Measurements from ENCODE around the gene SLC17A9. TPM values are rescaled to one million over a fixed set of nuclear protein-coding genes. Genes with fewer than 3 reads are reported as not detected.

The SLC17A9 gene, protein sequence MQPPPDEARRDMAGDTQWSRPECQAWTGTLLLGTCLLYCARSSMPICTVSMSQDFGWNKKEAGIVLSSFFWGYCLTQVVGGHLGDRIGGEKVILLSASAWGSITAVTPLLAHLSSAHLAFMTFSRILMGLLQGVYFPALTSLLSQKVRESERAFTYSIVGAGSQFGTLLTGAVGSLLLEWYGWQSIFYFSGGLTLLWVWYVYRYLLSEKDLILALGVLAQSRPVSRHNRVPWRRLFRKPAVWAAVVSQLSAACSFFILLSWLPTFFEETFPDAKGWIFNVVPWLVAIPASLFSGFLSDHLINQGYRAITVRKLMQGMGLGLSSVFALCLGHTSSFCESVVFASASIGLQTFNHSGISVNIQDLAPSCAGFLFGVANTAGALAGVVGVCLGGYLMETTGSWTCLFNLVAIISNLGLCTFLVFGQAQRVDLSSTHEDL
- total RNA-seq: 10 to 100 TPM; 17.8 to 18.5 TPM
- polyA plus RNA-seq: 10 to 100 TPM in 1 of 2 donors, 1 to 10 TPM in 1; 5.3 to 54.5 TPM
- long read RNA-seq, donor 1, transcript SLC17A9-202 (13 exons, 3,580 nt): major isoform, 6 of 54 reads
- long read RNA-seq, donor 1, partial matches to known transcripts: 12 of 54 reads
- long read RNA-seq, donor 1, other reads (novel, unspliced or antisense): 36 of 54 reads
- long read RNA-seq, donor 2, partial matches to known transcripts: 2 of 10 reads
- long read RNA-seq, donor 2, other reads (novel, unspliced or antisense): 7 of 10 reads

DNA sequence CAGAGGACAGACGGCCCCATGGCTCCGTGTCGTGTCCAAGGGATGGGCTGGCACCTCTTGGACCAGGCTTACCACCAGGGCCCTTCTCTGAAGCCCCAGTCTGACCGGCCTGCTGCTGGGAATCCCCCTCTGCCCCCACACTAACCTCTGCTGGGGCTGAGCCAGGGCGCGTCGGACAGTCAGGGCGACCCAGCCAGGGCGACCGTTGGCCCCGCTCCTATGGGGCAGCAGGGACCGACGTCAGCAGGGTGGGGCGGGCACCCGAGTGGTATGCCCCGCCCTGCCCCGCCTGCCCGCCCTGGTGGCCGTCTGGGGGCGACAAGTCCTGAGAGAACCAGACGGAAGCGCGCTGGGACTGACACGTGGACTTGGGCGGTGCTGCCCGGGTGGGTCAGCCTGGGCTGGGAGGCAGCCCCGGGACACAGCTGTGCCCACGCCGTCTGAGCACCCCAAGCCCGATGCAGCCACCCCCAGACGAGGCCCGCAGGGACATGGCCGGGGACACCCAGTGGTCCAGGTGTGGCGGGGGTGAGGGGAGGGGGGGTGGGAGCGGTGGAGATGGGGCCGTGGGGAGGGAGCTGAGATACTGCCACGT is at the start of gene SLC17A9:
SLC17A9 (plus strand) TSS at position 337 of the 595 bp plus-strand sequence; CDS start at position 459, 122 bp downstream.
- DNase-seq (peak; percentile 88 to 93), ATAC-seq (ENCODE audit: low FRiP score) (peak; percentile 53)
- H3K4me1 ChIP-seq (ENCODE audit: control insufficient read depth in 1 of 2, insufficient read depth in 2 of 2, low read length in 2 of 2): no peaks in the 10 kb centered on the region
- no peaks in the 10 kb centered on the region for H3K36me3 ChIP-seq (ENCODE audit: control insufficient read depth in 1 of 2, insufficient read depth in 2 of 2, low read length in 1 of 2)
- 9 to 10% methylated on average over 27 to 37 of the region's 37 CpGs for WGBS, 2 donors
- intact Hi-C loops (cut with DNase I): loop anchor here in 1 of 2 donors (10.0 kb wide), 1 partner anchor 148 kb away; the partner anchor contains the start of gene OGFR
- no peaks in the 10 kb centered on the region for H3K9me3 ChIP-seq (ENCODE audit: control insufficient read depth, low read length)
- peak within 1 kb of the TSS; percentile 28 to 84 for H3K27ac ChIP-seq (ENCODE audit: low read depth in 1 of 2, low read length in 2 of 2)
- no peak within 1 kb of the TSS for H3K4me3 ChIP-seq (ENCODE audit: low read length in 2 of 2)
- no peaks in the 10 kb centered on the region for H3K27me3 ChIP-seq (ENCODE audit: control insufficient read depth in 1 of 2, insufficient read depth in 2 of 2, low read length in 1 of 2)

GRCh38 chr20:62902926-62903615 is 49.4 kb upstream of the SLC17A9 start:
- Histone ChIP-seq H3K9me3 (ENCODE audit: control insufficient read depth, low read length) (no peaks in the 10 kb centered on the region), H3K4me3 (ENCODE audit: low read length in 2 of 2) (no peak overlapping the region), H3K4me1 (ENCODE audit: control insufficient read depth in 1 of 2, insufficient read depth in 2 of 2, low read length in 2 of 2) (no peaks in the 10 kb centered on the region), H3K27me3 (ENCODE audit: control insufficient read depth in 1 of 2, insufficient read depth in 2 of 2, low read length in 1 of 2) (no peaks in the 10 kb centered on the region), H3K27ac (ENCODE audit: low read depth in 1 of 2, low read length in 2 of 2) (no peak overlapping the region), H3K36me3 (ENCODE audit: control insufficient read depth in 1 of 2, insufficient read depth in 2 of 2, low read length in 1 of 2) (peaks cover 0 to 16% of the 10 kb centered on the region in 2 donors)
- no peak for DNase-seq
- 70 to 71% methylated on average over 7 of the region's 7 CpGs for WGBS, 2 donors
- no peak for ATAC-seq (ENCODE audit: low FRiP score)
- intact Hi-C loops (cut with DNase I): loop anchor here in 1 of 2 donors (5.0 kb wide), 1 partner anchor 34 kb away; the partner anchor contains the start of gene GID8

DNA sequence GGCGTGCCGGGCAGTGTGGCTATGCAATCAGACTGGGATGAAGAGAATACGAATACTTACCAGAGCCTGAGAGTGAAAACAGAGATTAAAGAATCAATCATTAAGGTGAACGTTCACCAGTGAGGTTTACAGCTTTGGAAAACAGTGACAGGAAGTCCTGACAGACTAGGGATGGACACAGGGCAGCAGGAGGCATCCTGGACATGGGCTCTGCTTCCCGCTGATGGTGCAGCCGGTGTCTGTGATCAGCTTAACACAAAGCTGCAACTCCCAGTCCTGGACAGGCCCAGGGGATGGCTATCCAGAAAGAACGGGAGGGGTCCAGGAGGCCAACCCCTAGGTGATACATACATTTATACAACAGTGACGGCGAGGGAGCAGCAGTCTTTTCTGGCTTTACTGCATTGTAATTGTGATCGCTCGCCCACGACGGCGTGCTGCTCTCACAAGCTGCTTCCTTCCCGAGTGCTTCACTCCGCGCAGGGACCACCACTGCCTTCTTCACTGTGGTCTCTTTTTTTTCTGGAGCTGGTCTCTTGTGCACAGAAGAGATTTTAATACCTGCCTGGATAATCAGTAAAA is 46.9 kb upstream of the SLC17A9 start:
- ATAC-seq (ENCODE audit: low FRiP score) (no peak), DNase-seq (peak in 1 of 2 donors; percentile 55)
- Histone ChIP-seq H3K4me3 (ENCODE audit: low read length in 2 of 2) (no peak overlapping the region), H3K9me3 (ENCODE audit: control insufficient read depth, low read length) (no peaks in the 10 kb centered on the region), H3K27me3 (ENCODE audit: control insufficient read depth in 1 of 2, insufficient read depth in 2 of 2, low read length in 1 of 2) (no peaks in the 10 kb centered on the region), H3K36me3 (ENCODE audit: control insufficient read depth in 1 of 2, insufficient read depth in 2 of 2, low read length in 1 of 2) (peaks cover 0 to 23% of the 10 kb centered on the region in 2 donors), H3K27ac (ENCODE audit: low read depth in 1 of 2, low read length in 2 of 2) (no peak overlapping the region), H3K4me1 (ENCODE audit: control insufficient read depth in 1 of 2, insufficient read depth in 2 of 2, low read length in 2 of 2) (no peaks in the 10 kb centered on the region)
- WGBS, 2 donors: 89 to 90% methylated on average over 17 of the region's 17 CpGs
- intact Hi-C loops (cut with DNase I): no loop called here

GRCh38 chr20:62906209-62906608 is 46.3 kb upstream of the SLC17A9 start:
- Histone ChIP-seq H3K27me3 (ENCODE audit: control insufficient read depth in 1 of 2, insufficient read depth in 2 of 2, low read length in 1 of 2) (no peaks in the 10 kb centered on the region), H3K4me1 (ENCODE audit: control insufficient read depth in 1 of 2, insufficient read depth in 2 of 2, low read length in 2 of 2) (no peaks in the 10 kb centered on the region), H3K9me3 (ENCODE audit: control insufficient read depth, low read length) (no peaks in the 10 kb centered on the region), H3K4me3 (ENCODE audit: low read length in 2 of 2) (no peak overlapping the region), H3K27ac (ENCODE audit: low read depth in 1 of 2, low read length in 2 of 2) (no peak overlapping the region), H3K36me3 (ENCODE audit: control insufficient read depth in 1 of 2, insufficient read depth in 2 of 2, low read length in 1 of 2) (peaks cover 0 to 28% of the 10 kb centered on the region in 2 donors)
- 90 to 91% methylated on average over 16 of the region's 16 CpGs for WGBS, 2 donors
- intact Hi-C loops (cut with DNase I): no loop called here
- peak in 1 of 2 donors; percentile 55 for DNase-seq
- no peak for ATAC-seq (ENCODE audit: low FRiP score)

- Histone ChIP-seq H3K4me3 (ENCODE audit: low read length in 2 of 2) (no peak overlapping the region), H3K27ac (ENCODE audit: low read depth in 1 of 2, low read length in 2 of 2) (no peak overlapping the region), H3K36me3 (ENCODE audit: control insufficient read depth in 1 of 2, insufficient read depth in 2 of 2, low read length in 1 of 2) (peaks cover 0 to 28% of the 10 kb centered on the region in 2 donors), H3K4me1 (ENCODE audit: control insufficient read depth in 1 of 2, insufficient read depth in 2 of 2, low read length in 2 of 2) (no peaks in the 10 kb centered on the region), H3K9me3 (ENCODE audit: control insufficient read depth, low read length) (no peaks in the 10 kb centered on the region), H3K27me3 (ENCODE audit: control insufficient read depth in 1 of 2, insufficient read depth in 2 of 2, low read length in 1 of 2) (no peaks in the 10 kb centered on the region)
- no peak for ATAC-seq (ENCODE audit: low FRiP score)
- intact Hi-C loops (cut with DNase I): no loop called here
- peak in 1 of 2 donors; percentile 55 for DNase-seq
- 89 to 90% methylated on average over 31 of the region's 31 CpGs for WGBS, 2 donors
These were observed 45.7 kb upstream of the SLC17A9 start for GRCh38 chr20:62906647-62907375.

- intact Hi-C loops (cut with DNase I): no loop called here
- no peak overlapping the region for H3K27ac ChIP-seq (ENCODE audit: low read depth in 1 of 2, low read length in 2 of 2)
- H3K4me3 ChIP-seq (ENCODE audit: low read length in 2 of 2): no peak overlapping the region
- H3K4me1 ChIP-seq (ENCODE audit: control insufficient read depth in 1 of 2, insufficient read depth in 2 of 2, low read length in 2 of 2): no peaks in the 10 kb centered on the region
- no peaks in the 10 kb centered on the region for H3K9me3 ChIP-seq (ENCODE audit: control insufficient read depth, low read length)
- WGBS, 2 donors: 57 to 59% methylated on average over 16 of the region's 16 CpGs
- peaks cover 0 to 28% of the 10 kb centered on the region in 2 donors for H3K36me3 ChIP-seq (ENCODE audit: control insufficient read depth in 1 of 2, insufficient read depth in 2 of 2, low read length in 1 of 2)
- DNase-seq: peak in 1 of 2 donors; percentile 49
- no peaks in the 10 kb centered on the region for H3K27me3 ChIP-seq (ENCODE audit: control insufficient read depth in 1 of 2, insufficient read depth in 2 of 2, low read length in 1 of 2)
- ATAC-seq (ENCODE audit: low FRiP score): no peak
These were observed 44.9 kb upstream of the SLC17A9 start for GRCh38 chr20:62907384-62908317.

Measured in aorta (tissue), 5 donors.